HG03280 (cell line): Measurements from ENCODE around the gene ROPN1L.
A peak's percentile ranks its signal among the peaks of the same experiment; 100 is the strongest.
"Not testable (repeated sequence)": the region's sequence is repeated elsewhere in the genome, so short reads cannot be mapped to it uniquely, and the experiment has no call there.

ENCODE experiments used
- ATAC-seq: cut with Tn5 transposase; IDR thresholded peaks from one replicate; pipeline ENCODE4 v1.9.1; 2021; ENCODE audit warnings: mild to moderate bottlenecking, moderate library complexity; ENCODE audit not compliant: unreplicated experiment

The ROPN1L gene

DNA sequence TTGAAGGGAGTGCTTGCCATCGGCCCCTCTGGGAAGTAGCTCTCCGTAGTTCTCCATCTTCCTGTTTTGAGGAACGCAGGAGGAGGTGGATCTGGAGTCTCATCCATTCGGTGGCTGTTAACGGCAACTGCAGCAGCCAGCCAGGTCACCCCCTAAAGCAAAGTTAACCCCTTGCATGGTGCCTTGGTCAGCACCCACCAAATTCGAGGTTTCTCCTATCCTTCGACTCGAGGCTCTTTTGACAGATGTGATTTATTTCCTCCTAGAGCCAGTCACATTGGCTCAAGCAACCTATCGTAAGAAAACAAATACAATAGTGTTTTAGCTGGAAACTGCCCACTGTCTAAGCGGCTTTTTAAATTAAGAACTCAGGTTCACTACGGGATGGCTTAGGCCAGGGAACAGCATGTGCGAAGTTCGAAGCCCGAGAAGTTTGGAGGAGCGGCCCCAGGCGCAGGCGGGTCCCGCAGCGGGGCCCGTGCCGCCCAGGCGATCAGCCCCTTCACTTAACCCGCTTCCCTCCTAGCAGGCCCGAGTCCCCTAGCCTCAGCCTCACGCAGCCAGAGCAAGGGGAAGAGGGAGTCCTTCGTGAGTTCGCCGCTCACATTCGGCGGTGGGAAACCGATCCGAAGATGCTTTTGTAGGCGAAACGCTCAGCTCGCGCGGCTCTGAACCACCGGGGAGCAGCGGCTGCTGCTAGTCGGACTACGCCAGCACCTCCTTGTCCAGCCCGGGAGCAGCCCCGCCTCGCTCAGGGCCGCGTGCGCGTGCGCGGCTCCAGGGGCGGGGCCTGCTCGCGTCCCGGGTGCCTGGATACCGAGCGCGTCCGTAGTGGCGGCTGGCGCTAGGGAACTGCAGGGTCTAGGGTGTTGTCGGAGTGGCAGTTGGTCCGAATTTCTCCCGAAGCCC is at the start of gene ROPN1L:
Gene ROPN1L (plus strand): TSS at position 797 of the 909 bp plus-strand sequence. CDS start 289 bp downstream, outside the sequence.
- peak; percentile 98 for ATAC-seq

GRCh38 chr5:10392567-10393328 is 48.9 kb upstream of the ROPN1L start:
- ATAC-seq: not testable (repeated sequence)

GRCh38 chr5:10393491-10393890 is 48.2 kb upstream of the ROPN1L start:
- ATAC-seq: no peak

GRCh38 chr5:10396552-10396951 is 45.1 kb upstream of the ROPN1L start:
- no peak for ATAC-seq

DNA sequence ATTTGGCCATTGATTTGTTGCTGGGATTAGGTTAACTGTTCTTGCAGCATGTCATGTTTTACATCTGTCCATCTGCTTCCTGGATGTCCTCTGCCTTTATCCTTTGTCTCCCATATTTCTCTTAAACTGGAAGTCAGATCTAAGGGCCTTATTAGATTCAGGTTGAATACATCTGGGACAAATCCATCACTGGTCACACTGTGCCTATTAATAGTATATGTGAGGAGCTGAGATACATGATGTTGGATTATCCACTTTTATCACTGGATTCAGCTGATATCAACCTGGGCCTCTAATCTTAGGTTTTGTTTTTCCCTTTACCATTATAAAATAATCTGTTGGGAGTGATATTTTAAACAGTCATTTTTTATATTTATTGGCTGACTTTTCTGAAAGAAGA is 41.8 kb upstream of the ROPN1L start:
- no peak for ATAC-seq

DNA sequence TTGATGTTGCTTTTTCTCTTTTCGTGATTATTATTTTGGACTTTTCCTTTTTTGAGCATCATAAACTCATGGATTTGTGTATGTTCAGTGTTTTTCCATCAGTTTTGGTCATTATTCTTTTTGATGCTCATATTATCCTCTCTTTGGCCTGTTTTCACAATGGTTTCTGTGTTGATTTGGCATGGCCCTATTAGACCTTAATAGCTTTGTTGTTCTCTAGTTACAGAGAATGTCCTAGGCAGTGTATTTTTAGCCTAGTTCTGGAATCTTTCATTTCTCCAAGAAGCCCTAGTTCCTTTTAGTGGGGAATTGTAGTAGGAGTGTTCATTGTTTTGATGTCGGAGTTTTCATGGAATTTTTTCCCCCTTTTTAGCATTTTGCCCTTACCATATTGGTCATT is 41.3 kb upstream of the ROPN1L start:
- ATAC-seq: no peak

DNA sequence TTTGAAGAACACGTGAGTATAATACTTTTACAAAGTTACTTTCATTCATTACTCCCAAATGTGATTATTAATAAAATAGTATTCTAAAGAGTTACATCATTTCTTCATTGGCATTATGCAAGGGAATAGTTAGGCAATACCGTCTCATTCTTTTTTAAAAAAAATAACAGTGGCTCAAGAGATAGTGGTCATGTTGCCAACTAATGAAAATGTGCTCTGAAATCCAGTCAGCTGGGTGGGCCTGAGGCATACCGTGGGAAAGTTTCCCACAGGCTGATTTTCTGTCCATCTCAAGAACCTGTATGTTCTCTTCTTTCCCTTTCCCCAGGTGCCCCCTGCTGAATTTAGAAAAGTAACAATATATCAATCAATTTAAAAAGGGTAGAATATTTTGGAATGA is 40.8 kb upstream of the ROPN1L start:
- ATAC-seq: no peak

GRCh38 chr5:10401498-10401897 is 40.2 kb upstream of the ROPN1L start:
- no peak for ATAC-seq

DNA sequence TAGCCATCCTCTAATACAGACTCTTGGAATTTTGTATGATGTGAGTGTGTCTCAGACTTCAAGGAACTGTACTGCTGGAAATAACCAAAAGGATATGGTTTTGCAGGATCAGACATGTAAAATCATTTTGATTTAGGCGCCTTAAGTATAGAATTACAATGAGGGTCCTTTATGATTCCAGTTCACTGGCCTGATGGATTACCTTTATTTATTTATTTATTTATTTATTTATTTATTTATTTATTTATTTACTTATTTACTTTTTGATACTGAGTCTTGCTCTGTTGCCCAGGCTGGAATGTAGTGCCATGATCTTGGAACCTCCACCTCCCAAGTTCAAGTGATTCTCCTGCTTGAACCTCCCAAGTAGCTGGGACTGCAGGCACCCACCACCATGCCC is 37.9 kb upstream of the ROPN1L start:
- no peak for ATAC-seq

- no peak for ATAC-seq
Observed at GRCh38 chr5:10406651-10407050, 35.0 kb upstream of the ROPN1L start.

DNA sequence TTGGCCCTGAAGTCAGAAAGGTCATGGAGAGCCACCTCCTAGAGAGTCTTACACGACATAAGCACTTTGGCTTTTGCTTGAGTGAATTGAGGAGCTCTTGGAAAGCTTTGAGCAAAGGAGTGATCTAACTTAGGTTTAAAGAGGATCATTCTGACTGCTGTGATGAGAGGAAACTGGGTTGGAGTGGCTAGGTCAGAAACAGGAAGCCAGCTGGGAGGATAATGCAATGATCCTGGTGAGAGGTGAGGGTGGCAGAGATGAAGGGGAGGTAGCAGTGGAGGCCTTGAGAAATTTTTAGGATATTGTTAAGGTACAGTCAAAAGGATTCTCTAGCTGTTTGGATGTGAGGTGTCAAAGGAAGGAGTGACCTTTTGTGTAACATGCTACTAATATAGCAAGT is 32.2 kb upstream of the ROPN1L start:
- ATAC-seq: no peak

GRCh38 chr5:10410662-10411061 is 31.0 kb upstream of the ROPN1L start:
- ATAC-seq: no peak

- no peak for ATAC-seq
Observed at GRCh38 chr5:10411336-10411735, 30.3 kb upstream of the ROPN1L start.

DNA sequence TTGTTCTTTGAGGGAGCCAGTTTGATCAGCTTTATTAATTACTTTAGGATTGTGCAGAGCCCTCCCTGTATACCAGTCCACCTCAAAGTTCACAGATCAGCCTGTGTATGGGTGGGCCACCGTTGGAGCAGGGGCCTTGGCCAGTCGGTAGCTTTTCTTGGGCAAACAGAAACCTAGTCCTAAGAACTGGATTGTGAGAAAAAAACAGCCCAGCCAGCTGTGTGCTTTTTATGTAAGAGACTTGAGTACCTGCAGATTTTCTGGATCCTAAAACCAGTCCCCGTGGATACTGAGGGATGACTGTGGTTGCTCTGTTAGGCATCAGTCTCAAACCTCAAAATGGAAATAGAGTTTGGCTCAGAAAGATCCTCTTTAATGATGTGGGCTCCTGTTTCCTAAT is 24.8 kb upstream of the ROPN1L start:
- ATAC-seq: no peak

DNA sequence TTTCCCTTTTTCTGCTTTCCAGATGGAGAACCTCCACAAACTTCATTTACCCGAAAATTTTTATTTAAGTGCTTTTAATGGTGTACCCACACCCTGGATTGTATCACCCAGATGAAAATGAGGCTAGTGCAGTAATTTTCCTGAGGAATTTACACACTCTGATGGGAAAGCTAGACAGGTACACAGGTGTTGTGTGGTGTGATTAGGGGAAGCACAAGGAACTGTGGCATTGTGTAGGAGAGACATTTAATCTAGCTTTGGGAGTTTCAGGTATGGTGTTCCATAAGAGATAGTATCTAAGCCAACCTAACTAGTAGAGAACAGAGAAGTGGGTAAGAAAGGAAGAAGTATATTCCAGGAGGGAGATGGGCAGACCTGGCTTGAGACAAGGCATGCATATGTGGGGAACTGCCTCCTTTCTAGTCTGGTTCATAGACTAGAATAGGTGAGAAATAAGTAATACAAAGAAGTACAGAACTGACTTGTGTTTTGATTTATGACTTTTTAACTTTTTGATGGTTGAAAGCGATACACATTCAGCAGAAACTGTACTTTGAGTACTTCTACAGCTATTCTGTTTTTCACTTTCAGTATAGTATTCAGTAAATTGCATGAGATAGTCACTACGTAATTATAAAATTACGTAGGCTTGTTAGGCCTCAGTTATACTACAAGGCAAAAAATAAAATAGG is 22.9 kb upstream of the ROPN1L start:
- peak; percentile 88 for ATAC-seq

DNA sequence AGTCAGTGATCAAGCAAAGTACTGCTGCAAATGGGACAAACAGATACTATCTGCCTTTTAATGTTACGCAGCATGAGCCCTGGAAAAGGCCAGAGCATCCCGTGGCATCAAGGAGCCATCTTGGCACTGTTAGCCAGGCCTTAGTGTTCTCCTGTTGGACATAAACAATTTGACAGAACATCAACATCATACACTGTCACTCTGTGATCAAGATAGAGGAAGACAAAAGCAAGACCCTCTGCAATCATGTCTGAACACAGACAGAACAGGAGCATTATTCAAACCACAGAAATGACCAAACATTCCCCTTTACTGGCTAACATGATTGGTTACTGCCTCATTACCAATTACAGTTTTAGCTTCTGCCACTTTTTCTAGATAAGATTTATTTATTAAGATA is 21.2 kb upstream of the ROPN1L start:
- ATAC-seq: no peak

- no peak for ATAC-seq
Observed at GRCh38 chr5:10420932-10421331, 20.7 kb upstream of the ROPN1L start.

GRCh38 chr5:10421896-10422691 is 19.6 kb upstream of the ROPN1L start:
- ATAC-seq: no peak

DNA sequence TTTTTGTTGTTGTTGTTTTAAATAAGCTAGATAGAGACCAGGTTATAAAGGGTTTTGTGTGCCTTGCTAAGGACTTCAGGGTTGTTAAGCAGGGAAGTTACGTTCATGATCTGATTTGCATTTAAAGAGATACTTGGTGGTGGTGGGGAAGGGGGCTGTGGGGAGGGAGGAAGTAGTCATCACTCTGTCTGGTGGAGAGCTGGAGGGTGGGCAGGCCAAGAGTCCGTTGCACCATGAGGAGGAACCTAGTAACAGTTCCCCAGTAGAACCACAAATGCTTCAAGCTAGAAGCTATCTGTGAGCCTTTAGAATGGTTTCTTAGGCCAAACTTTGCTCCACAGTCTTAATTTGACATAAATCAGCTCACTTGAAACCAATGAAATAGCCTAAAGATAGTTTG is 18.7 kb upstream of the ROPN1L start:
- no peak for ATAC-seq

GRCh38 chr5:10424124-10424731 is 17.5 kb upstream of the ROPN1L start:
- ATAC-seq: no peak
